Endothelial cell of hepatic sinusoid (primary cell): ENCODE measurements around the gene OR11L1.

ENCODE experiments used
- in situ Hi-C: cut with HindIII; loops from 2 replicates; pipeline ENCODE4 v1.10.0; 2017; ENCODE audit warnings: low sequenced_read_pairs

The OR11L1 gene, protein sequence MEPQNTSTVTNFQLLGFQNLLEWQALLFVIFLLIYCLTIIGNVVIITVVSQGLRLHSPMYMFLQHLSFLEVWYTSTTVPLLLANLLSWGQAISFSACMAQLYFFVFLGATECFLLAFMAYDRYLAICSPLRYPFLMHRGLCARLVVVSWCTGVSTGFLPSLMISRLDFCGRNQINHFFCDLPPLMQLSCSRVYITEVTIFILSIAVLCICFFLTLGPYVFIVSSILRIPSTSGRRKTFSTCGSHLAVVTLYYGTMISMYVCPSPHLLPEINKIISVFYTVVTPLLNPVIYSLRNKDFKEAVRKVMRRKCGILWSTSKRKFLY

DNA sequence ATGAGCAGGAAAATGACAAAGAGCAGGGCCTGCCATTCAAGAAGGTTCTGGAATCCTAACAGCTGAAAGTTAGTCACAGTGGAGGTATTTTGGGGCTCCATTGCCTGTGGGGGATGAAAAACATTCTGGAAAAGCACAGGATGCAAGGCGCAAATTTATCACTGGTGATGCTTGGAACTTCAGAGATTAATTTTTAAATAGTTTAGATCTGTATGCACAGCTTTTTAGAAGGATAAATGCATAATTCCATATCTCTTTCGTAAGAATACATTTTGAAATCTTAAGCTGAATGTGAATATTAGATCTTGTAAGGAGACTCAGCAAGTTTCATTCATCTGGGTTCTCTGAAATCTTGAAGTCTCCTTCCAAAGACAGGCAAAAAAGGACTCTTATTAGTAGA is at the start of gene OR11L1:
Gene OR11L1, minus strand, starts transcription at position 101 of the 400 bp plus-strand sequence. Its CDS starts 0 bp downstream, at position 101.
- in situ Hi-C loops: no loop called here

DNA sequence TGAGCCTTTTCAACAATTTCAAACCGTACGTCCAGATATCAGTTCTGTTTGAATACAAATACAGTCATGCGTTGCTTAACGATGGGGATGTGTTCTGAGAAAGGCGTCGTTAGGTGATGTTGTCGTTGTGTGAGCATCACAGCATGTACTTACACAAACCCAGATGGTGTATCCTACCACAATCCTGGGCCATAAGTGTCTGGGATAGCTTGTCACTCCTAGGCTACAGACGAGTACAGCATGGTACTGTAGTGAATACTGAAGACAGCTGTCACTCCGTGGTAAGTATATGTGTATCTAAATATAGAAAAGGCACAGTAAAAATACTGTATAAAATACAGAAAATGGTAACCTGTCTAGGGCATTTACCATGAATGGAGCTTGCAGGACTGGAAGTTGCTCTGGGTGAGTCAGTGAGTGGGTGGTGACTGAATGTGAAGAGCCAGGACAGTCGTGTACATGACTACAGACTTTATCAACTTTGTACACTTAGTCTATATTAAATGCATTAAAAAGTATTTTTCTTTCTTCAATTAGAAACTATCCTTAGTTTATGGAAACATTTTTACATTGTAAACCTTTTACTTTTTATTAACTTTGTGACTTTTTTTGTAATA is 43.2 kb upstream of the OR11L1 start:
- in situ Hi-C loops: no loop called here

DNA sequence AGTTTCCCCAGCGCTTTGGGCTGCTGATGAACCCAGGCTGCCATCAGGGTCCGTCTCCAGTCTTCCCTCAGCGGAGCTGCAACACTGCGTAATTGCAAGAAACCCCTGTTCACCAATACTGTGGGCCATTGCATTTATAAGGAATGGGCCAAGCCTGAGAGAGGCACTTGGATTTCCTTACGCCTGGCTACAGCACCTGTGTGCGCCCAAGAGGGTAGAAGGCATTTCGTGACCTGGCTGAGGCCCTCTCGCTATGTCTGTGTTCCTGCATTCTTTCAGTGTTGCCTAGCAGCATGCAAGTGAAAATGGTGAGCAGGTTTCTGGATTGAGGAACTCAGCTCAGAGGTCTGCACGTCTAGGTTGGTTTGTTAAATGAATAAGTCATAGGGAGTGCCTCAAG is 41.6 kb upstream of the OR11L1 start:
- in situ Hi-C loops: no loop called here

DNA sequence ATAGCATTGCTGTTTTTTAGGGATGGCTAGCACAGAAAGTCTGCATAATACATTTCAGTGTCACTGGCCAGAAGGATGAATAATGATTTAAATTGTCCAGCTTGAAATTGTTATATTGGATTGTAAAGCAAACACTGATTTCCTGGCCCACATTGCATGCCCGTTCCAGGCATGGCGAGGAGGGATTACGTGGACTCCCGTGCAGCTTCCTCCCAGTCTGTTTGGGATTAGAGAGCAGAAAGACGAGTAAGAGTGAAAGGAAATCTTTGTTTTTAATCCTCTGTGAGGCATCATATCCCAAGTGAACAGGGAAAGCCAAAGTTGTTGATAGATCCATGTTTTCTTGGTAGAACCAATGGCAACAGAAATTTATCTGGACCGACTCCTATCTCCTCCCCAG is 23.7 kb upstream of the OR11L1 start:
- in situ Hi-C loops: no loop called here

DNA sequence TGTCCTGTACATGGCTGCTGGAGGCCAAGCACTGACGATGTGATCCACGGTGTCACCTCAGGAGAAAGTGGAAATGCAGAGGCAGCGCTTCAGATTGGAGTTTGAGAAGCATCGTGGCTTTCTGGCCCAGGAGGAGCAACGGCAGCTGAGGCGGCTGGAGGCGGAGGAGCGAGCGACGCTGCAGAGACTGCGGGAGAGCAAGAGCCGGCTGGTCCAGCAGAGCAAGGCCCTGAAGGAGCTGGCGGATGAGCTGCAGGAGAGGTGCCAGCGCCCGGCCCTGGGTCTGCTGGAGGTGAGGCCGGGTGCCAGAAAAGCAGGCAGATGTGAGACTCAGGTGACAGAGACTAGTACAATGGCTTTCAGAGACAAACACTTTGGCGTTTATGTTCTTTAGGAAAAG is 22.9 kb upstream of the OR11L1 start:
- in situ Hi-C loops: no loop called here

DNA sequence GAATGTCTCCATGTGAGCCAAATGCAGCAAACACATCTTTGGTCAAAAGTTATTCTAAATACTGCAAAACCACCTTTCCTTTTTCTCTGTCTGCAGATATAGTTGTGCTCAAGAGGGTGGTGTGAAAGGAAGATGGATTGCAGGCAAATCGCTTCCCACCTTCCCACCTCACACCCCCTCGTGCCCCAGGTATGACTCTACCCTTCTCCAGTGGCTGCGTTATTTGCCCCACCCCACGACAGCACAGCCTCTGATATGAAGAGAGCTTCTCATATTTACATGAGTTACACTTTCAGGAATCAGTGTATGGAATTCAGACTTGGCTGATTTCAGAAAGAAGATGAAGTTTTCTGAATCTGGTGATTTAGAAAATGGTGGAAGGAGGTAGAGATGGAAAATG is 21.1 kb upstream of the OR11L1 start:
- in situ Hi-C loops: no loop called here

DNA sequence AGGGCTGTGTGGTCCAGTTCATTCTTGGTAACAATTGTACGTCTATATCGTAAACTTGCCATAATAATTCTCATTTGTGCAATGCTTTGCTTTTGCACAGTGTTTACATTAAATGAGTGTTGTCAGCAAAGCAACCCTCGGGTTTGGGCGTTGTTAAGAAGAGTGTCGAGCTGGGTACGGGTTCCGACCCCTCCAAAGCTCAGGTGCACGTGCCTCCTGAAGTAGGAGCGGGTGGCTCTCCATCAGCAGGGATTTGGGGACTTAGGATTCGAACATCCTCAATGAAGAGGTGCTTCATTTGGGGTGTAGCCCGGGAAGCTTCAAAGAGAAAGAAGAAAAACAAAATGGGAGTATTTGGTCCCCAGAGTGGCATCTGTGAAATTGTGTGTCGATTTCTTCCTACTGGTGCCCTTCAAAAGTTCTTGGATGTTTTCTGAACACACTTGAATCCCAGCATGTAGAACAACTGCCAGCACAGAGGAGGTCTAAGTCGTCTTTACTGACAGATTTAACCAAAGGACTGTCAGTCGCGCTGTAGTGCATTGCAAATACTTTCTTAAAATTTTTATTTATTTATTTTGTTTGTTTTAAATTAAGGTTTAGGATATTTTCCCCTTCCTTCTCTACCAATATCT is 16.4 kb upstream of the OR11L1 start:
- in situ Hi-C loops: no loop called here

DNA sequence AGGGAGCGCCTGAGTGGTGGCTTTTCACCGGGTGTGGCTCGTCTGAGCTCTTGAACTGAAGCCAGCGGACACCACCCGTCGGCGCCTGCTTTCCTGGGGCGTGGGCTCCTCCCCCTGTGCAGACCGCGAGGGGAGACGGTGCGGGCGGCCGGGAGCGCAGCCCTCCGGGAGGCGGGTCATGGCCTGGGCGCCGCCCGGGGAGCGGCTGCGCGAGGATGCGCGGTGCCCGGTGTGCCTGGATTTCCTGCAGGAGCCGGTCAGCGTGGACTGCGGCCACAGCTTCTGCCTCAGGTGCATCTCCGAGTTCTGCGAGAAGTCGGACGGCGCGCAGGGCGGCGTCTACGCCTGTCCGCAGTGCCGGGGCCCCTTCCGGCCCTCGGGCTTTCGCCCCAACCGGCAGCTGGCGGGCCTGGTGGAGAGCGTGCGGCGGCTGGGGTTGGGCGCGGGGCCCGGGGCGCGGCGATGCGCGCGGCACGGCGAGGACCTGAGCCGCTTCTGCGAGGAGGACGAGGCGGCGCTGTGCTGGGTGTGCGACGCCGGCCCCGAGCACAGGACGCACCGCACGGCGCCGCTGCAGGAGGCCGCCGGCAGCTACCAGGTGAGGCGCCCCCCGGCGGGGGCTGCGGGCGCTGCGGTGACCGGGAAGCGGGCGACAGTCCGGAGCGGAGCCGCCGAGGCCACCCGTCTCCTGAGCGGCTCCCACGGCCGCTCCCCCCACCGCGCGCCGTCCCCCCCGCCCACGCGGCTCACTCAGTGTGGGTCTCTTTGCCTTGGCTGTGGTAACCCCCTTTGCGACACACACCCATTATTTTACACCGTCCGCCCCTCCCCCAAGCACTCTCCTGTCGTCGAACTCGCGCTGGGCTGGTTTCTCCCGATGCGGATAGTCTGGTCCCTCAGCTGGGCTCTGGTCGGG is 15.6 kb upstream of the OR11L1 start, which contains the start of gene TRIM58:
Gene TRIM58, plus strand, starts transcription at position 119 of the 916 bp plus-strand sequence. Its CDS starts 60 bp downstream, at position 179.
- in situ Hi-C loops: no loop called here

DNA sequence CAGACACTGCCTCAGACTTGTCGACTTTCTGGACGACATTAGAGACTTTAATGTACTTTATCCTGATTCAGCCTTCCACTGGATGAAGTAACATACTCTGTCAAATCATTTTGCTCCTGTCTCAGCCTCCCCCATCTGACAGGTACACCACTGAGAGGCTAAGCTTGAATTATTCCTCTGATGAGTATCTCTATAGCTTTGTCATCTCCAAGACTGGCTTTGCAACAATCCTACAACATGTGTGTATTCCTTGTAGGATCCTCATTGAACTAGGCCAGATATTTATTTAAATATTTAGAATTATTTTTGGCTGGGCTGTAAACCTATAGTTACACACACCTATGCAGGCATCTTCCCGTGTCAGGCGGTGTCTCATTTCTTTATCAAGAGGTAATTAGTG is 14.2 kb upstream of the OR11L1 start:
- in situ Hi-C loops: no loop called here

DNA sequence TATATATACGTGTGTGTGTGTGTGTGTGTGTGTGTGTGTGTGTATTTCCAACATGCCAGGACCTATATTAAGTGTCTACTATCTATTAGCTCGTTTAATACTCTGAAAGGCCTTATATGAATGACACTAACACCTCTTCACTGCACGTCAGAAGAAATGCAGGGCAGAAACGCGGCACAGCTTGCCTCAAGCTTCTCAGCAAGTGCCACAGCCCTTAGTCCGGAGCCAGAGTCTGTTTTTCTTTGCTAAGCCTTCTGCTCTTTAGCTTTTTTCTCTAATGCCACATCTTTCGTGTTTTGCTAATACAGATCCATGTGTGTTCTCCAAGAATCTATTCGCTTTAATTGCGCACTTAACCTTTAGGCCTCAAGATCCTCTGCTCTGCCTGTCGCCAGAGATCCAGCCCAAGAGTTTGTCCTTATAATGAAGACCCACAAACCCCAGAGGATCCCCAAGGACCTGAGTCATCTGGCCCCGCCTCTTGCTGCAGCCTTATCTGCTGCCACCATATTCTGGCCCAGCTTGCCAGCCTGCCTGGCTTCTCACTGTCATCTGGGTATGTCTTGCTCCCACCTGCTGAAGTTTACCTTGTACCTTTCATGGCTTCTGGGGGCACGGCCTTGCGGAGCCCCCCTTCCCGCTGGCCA is 13.3 kb upstream of the OR11L1 start:
- in situ Hi-C loops: no loop called here

DNA sequence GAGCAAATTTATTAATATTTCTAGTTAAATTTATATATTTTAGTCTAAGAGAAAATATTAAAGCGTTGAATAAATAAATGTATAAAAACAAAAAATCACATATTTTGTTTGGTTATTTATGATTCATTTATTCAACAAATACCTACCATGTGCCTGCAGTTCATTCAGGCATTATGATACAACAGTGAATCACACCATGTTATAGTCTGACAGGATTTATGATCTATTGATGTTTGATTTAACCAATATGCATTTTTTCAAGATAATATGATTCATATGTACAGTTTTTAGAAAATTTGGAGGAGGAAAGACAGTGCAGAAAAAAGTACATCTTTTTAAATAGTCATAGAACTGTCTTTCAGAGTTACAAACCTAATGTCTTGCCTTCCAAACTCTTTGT is 7.9 kb upstream of the OR11L1 start:
- in situ Hi-C loops: no loop called here

DNA sequence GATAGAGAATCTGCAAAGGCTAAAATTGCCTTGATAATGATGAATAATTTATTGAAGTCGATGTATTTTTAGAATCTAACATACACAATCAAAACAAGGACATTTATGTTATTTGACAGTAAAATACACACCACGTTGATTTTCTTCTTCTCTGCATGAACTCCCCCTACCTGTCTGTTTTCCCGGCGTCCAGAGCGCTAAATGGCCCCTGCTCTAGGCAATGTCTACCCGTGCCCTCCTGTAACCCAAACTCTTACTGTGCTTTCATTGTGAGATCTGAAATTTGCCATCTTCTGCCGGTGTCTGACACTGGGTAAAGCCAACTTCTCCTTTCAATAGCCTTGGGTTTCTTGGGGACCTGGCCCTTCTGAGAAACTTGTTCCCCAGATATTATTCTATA is 6.7 kb upstream of the OR11L1 start:
- in situ Hi-C loops: no loop called here

DNA sequence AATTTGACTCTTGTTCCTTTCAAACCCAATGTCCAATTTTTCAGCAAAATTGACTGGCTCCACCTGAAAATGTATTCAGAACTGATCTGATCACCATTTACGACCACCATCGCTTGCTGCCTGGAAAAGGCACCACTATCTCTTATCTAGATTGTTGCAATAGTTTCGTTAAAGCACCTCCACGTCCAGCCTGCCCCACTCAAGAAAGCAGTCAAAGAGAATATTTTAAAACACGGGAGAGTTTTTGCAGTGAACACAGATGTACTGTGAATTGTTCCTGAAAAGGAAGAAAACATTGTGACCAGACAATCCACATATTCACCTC is 4.0 kb upstream of the OR11L1 start:
- in situ Hi-C loops: no loop called here

DNA sequence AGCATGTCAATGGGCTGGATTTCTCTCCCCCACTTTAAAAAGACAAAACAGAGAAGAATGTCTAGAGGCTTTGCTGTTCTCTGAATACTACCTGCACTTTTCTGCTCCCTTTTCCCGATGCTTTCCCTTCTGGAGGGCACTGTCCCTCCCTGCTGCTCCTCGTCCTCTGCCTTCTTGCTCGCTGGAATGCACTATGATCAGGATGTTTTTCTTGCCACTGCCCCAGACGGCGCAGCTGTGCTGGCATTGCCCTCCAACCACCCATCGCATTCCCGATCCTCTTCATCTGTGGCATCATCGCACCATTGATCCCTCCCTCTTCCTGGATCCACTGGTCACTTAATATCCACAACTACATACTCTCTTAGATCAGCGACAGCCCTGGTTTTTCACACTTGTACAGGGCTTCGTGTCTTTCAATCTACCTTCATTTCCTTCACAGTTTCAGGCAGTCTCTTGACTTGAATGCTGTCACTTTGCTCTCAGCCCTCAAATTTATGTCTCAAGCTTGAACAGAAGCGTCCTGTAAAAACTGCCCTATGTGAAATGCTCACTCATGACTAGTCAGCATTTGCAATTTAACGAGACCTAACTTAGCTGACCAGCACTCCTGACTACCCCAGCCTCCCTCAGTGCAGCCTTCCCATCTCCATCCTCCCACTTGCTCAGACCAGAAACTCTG is 3.5 kb upstream of the OR11L1 start:
- in situ Hi-C loops: no loop called here

DNA sequence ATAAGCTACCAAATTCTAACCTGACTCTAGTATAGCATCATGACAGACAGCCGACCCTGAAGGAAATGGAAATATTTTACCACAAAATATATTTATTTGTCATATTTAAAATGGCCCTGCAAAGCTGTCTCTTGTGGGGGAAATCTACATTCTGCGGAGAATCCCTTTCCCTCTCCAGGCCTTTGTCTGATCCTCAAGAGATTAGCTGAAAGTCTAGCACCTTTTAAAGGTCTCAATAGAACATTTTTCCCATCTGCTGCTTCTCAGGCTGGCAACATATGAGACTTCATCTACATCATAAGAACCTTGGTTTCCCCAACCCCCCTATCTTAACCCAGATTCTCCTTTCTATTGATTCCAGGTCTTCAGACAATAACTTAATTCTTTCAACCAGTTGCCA is 1.7 kb upstream of the OR11L1 start:
- in situ Hi-C loops: no loop called here

DNA sequence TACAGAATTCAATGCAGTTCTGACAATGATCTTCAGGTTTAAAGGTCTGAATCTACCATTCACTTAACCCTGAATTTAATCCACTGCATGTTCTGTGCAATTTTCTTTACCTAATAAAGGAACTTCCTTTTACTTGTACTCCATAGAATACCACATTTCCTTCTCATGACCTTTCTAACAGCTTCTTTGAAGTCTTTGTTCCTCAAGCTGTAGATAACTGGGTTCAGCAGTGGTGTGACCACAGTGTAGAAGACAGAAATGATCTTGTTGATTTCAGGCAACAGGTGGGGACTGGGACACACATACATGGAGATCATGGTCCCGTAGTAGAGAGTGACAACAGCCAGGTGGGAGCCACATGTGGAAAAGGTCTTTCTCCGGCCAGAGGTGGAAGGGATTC is 878 bp downstream of the OR11L1 start:
- in situ Hi-C loops: no loop called here

DNA sequence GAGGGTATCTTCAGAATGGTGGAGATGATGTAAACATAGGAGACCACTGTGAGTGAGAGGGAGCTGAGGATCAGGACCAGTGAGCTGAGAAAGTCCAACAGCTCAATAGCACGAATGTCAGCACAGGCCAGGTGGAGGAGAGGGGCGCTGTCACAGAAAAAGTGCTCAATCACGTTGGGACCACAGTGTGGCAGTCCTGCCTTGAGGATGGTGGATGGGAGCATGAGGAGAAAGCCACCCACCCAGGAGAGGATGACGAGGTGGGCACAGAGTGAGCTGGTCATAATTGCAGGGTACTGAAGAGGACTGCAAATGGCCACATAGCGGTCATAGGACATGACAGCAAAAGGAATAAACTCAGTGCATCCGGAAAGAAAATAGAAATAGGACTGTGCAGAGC is 8.1 kb downstream of the OR11L1 start:
- in situ Hi-C loops: no loop called here

DNA sequence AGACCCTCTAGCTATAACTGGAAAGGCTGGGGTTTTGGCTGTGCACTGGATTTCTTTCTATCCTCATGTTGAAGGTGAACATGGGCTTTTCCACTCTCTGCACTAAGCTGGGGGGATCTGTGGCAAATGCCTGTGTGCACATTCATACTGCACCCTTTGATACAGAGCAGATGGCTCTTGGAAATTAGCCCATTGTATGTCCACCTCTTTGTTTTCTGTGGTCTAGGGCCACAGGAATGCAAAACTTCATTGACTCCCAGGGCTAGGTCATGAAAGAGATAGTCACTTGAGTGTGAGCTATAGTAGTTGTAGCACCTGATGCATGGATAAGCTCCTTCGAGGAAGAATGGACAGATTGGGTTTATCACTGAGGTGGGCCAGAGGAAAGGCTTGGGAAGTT is 12.0 kb downstream of the OR11L1 start:
- in situ Hi-C loops: no loop called here

DNA sequence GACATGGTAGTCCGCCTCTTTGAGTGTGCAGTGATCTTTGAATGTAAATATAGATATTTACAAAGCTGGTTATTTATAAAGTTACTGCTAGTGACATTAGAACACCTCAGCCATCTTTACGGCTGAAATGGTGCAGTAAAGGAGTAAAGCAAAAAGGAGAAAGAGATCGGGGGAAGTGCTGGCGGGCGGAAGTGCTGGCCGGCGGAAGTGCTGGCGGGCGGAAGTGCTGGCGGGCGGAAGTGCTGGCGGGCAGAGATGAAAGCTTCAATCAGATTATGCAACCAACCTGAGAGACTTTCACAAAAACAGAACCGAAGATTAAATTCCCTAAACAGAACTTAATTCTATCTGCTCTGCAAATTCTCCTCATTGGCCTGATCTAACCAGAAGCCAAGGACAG is 16.3 kb downstream of the OR11L1 start:
- in situ Hi-C loops: no loop called here

DNA sequence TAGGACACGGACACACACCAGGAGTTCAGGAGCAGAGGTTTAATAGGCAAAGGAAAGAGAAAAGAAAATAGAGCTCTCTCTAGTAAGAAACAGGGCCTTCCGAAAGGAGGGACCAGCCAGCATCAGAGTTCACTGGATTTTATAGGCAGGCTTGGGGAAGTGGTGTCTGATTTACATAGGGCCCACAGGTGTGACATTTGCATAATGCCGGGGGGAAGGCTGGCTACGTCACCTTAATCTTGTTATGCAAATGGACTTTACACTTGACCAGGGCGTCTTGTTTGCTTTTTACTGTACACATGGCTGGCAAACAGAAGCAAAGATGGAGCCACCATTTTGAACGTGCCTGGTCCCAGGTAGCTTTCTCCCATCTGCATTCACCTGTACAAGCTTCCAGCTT is 17.7 kb downstream of the OR11L1 start, which contains the start of gene OR14A16:
Gene OR14A16, minus strand, starts transcription at position 97 of the 400 bp plus-strand sequence. CDS start 8,390 bp downstream, outside the sequence.
- in situ Hi-C loops: loop anchor here (5.0 kb wide), 1 partner anchor 48 kb away; no protein-coding TSS in a partner anchor
